Activated CD8-positive, alpha-beta memory T cell treated with anti-CD3 and anti-CD28 coated beads, Interleukin-2, amount 50 U/mL, for 1 hour (primary cell): ENCODE data around the gene SLC2A11.
A peak's percentile ranks its signal among the peaks of the same experiment; 100 is the strongest.

Experiments used
- DNase-seq: peaks from one replicate; pipeline ENCODE4 v3.0.0-alpha.2; 2020; ENCODE audit errors: extremely low read depth

The SLC2A11 gene

GRCh38 chr22:23857606-23858483 is at the start of gene SLC2A11:
Gene SLC2A11 (plus strand): TSS chr22:23857875. CDS start chr22:23858000, 125 bp downstream.
- peak; percentile 92 for DNase-seq

DNA sequence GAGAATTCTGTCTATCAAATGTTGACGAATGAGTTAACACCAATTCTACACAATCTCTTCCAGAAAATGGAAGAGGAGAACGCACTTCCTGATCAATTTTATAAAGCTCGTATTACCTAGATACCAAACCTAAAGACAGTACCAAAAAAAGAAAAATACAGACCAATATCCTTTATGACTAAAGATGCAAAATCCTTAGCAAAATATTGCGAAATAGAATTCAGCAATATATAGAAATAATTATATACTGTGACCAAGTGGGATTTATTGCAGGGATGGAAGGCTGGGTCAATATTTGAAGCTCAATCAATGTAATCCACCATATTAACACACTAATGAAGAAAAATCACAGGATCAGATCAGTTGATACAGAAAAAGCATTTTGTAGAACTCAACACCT is 45.3 kb upstream of the SLC2A11 start:
- no peak for DNase-seq

- DNase-seq, result no peak
Measured at GRCh38 chr22:23815541-23816155, 42.0 kb upstream of the SLC2A11 start.

DNA sequence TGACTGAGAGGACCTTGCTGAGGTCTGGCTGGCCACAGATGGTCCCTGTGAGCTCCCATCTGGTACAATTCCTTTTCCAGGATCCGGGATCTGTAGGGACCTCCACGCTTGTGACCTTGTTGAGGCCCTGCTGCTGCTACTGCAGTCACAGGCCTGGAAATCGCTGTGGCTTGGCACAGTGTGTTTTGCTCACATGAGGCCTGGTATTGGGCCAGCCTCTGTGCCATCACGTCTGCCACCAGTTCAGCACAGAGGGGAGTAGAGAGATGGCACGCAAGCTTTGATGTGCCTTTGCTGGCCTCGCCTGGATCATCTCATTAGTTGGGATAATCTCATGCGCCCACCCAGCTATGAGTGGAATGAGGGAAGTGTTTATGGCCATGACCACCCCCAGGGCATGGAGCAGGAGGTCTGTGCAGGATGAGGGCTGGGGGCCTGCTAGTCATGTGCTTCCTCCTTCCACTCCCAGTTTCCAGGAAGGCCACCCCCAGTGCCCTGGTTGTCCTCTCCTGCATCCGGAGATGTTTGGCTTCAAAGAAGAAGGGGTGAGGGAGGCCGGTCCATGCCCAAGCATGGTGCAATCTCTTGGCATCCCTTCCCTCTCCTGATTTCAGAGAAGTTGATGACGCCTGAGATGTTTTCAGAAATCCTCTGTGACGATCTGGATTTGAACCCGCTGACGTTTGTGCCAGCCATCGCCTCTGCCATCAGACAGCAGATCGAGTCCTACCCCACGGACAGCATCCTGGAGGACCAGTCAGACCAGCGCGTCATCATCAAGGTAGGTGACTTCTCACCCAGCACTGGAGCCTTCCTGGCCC is 41.3 kb upstream of the SLC2A11 start:
- no peak for DNase-seq

DNA sequence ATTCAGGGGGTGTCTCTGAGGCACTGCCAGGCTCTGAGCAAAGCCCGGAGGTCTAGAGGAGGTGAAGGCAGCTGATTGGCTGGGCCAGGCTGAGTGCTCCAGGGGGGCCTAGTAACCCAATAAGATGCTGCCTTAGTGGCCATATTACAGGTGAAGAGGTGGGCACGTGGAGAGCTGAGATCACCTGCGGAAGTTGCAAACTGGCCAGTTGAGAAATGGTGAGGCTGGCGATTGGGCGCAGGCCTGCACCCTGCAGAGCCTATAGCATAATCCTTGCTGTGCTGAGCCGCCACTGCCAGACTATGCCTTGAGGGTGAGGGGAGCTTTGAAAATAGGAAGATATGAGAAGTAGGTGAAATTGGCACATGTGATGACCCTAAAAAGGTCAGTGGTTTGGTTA is 40.5 kb upstream of the SLC2A11 start:
- no peak for DNase-seq

DNA sequence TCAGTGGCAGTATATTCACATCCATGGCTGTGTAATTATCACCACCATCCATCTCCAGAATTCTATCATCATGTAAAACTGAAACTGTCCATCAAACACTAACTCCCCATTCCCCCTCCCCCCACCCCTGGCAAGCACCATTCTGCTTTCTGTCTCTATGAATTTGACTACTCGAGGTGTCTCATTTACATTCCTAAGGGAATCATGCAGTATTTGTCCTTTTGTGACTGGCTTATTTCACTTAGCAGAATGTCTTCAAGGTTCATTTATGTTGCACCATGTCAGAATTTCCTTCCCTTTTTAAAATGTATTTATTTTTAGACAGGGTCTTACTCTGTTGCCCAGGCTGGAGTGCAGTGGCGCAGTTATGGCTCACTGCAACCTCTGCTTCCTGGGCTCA is 39.1 kb upstream of the SLC2A11 start:
- no peak for DNase-seq

DNA sequence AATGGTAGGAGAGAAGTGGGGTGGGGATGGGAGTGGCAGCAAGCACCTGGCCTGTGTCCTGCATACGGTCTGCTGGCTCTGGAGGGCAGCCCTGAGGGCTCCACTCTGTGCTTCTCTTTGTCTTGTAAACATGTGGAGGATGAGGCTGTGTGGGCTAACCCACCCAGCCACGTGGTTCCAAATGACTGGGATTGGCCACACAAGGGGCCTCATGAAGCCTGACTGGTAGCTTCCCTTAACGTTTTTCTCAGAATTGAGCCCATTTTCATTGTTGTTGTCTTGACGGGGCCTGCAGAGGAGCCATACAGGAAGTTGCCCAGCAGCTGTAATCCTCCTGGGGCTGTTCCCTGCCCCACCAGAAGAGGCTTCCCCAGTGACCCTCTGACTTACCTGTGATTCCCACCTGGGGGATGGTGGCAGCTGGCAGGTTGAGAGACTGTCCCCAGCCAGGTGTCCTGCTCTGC is 36.9 kb upstream of the SLC2A11 start:
- DNase-seq, result no peak

DNA sequence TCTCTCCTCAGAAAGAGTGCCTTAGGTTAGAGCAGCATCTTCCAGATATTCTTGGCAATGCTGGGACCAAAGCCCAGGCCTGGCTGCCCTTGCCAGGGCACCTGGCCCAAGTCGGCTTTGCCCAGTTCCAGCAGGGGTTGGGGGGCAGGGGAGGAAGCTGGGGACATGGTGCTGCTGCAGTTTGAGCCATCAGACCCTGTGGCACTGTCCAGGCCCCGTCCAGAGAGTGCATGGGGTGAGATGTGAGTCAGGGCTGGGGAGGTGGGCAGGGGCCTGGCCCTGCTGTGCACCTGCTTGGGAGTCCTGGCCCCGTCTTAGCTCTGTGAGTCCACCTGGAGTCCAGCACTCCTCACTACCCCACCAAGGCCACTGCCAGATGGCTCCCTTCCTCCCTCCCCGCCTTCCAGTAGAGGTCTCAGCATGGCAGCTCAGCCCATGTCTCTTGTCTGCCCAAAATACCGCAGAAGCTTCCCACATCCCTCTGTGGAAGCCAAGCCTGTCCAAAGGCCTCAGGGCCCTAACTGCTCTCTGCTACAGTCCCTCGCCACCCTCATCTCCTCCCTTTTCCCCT is 35.5 kb upstream of the SLC2A11 start:
- no peak for DNase-seq

GRCh38 chr22:23823331-23823791 is 34.3 kb upstream of the SLC2A11 start:
- DNase-seq, result no peak

- no peak for DNase-seq
Measured at GRCh38 chr22:23824476-23825245, 33.0 kb upstream of the SLC2A11 start.

GRCh38 chr22:23825246-23825905 is 32.3 kb upstream of the SLC2A11 start:
- DNase-seq, result no peak

- DNase-seq, result no peak
Measured at GRCh38 chr22:23826510-23827350, 30.9 kb upstream of the SLC2A11 start.

GRCh38 chr22:23827351-23827995 is 30.2 kb upstream of the SLC2A11 start:
- DNase-seq, result no peak

DNA sequence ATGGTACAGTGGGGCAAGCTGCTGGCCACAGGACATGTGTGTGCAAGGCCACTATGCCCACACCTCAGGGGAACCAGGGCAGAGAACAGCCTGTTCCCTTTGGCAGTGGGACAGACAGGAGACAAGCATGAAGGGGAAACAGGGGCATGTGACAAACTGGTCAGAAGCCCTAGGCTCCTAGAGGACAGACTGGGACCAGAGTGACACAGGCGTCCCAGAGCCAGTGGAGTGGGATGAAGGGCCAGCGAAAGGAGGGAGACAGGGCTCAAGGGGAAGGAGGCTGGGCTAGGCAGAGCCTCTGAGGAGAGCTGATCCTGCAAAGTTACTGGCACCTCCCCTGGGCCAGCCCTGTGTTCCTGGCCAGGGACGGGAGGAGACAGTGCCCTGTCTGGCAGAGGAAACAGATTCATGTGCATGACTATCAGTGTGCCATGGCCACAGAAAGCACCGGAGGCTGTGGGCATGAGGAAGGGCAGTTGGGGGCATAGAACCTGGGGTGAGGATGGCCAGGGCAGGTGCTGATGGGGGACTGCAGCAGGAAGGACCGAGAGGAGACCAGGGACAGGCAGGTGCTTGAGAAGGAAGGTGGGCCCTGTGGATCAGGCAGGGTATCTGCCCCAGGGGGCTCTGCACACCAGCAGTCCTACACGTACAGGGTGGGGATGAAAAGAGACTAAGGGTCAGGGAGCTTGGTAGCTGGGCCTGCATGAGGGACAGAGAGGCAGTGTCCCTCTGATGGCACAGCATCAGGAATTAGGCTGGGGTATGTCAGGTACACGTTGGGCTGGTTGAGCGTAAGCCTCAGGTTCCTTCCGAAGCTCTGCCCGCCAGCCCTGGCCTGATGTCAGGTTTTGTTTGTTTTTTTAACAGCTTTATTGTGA is 28.6 kb upstream of the SLC2A11 start:
- DNase-seq, result no peak

- no peak for DNase-seq
Measured at GRCh38 chr22:23829845-23830372, 27.8 kb upstream of the SLC2A11 start.

DNA sequence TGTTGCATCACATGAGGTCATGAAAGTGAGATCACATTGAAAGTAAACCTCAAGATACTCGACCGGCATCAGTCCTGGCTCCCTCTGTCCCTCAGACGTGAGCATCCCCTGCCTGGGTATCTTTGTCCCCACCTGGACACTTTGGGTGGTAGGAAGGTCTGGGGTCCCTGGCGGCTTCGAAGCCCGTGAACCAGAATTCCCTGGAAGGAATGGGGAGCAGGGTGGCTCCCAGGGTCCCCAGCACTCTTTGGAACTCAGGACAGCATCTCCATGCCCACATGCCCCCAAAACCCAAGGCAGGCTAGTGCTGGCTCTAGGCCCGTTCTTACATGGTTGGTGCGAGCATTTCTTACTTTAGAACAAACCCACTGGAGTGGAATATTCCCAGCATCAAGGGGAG is 26.4 kb upstream of the SLC2A11 start:
- no peak for DNase-seq

- DNase-seq, result no peak
Measured at GRCh38 chr22:23831781-23832180, 25.9 kb upstream of the SLC2A11 start.
